GM21528 (cell line): ENCODE data around the gene XRN2.
"Not testable (repeated sequence)": the region's sequence is repeated elsewhere in the genome, so short reads cannot be mapped to it uniquely, and the experiment has no call there.

Experiments used
- ATAC-seq: cut with Tn5 transposase; IDR thresholded peaks from one replicate; pipeline ENCODE4 v1.9.1; 2021; ENCODE audit warnings: mild to moderate bottlenecking, moderate library complexity; ENCODE audit not compliant: unreplicated experiment, low FRiP score

The XRN2 gene

GRCh38 chr20:21419147-21419546, 116.0 kb downstream of the XRN2 start:
- ATAC-seq = not testable (repeated sequence)

- ATAC-seq = no peak
Measured at GRCh38 chr20:21421601-21422236, 118.6 kb downstream of the XRN2 start.

- not testable (repeated sequence) for ATAC-seq
Measured at GRCh38 chr20:21423712-21424111, 120.6 kb downstream of the XRN2 start.

- ATAC-seq = no peak
Measured at GRCh38 chr20:21424846-21425245, 121.7 kb downstream of the XRN2 start.

GRCh38 chr20:21430020-21430419, 126.9 kb downstream of the XRN2 start:
- no peak for ATAC-seq

GRCh38 chr20:21432911-21433310, 129.8 kb downstream of the XRN2 start:
- ATAC-seq = no peak

- no peak for ATAC-seq
Measured at GRCh38 chr20:21433329-21433890, 130.3 kb downstream of the XRN2 start.

- no peak for ATAC-seq
Measured at GRCh38 chr20:21435576-21435975, 132.4 kb downstream of the XRN2 start.

- ATAC-seq = no peak
Measured at GRCh38 chr20:21436205-21436604, 133.1 kb downstream of the XRN2 start.

- no peak for ATAC-seq
Measured at GRCh38 chr20:21437248-21437647, 134.1 kb downstream of the XRN2 start.

- no peak for ATAC-seq
Measured at GRCh38 chr20:21437816-21438215, 134.7 kb downstream of the XRN2 start.
